Measurements from ENCODE around the gene TCF7L1. TPM values are rescaled to one million over a fixed set of nuclear protein-coding genes. Genes with fewer than 3 reads are reported as not detected.

The TCF7L1 gene
- polyA plus RNA-seq, 1 of the 3 experiments (the other 2 are of a cell fraction), result 3.7 TPM

- 52% methylated on average over 7 of the region's 7 CpGs for WGBS (ENCODE audit: low lambda C conversion rate)
- CTCF ChIA-PET, result interaction anchor here (0.7 to 4.8 kb wide), 33 partner anchors 9 to 217 kb away, joined by 3 to 30 read pairs (median 4); partner anchors contain the start of gene TCF7L1
Measured at GRCh38 chr2:85266146-85267041, 133.2 kb downstream of the TCF7L1 start.

GRCh38 chr2:85269959-85270358 is 136.8 kb downstream of the TCF7L1 start:
- no peaks in the 10 kb centered on the region for H3K79me2 ChIP-seq (ENCODE audit: insufficient read depth)
- no peaks in the 10 kb centered on the region for H3K36me3 ChIP-seq (replicated peaks in 1 of 2; ENCODE audit: control insufficient read depth in 1 of 2, insufficient read depth in 2 of 2, low read length in 1 of 2)
- H3K4me3 ChIP-seq (ENCODE audit: low read depth in 2 of 2, low read length in 1 of 2), result no peak overlapping the region
- no peaks in the 10 kb centered on the region for H3K27me3 ChIP-seq (ENCODE audit: insufficient read depth)
- peaks cover 9% of the 10 kb centered on the region for H3F3A ChIP-seq (replicated peaks; ENCODE audit: insufficient read depth)
- H3K9ac ChIP-seq, result no peak overlapping the region
- peaks cover 12 to 23% of the 10 kb centered on the region in 2 experiments; a peak in 2 of 4 replicates for H3K4me1 ChIP-seq (ENCODE audit: control insufficient read depth in 1 of 2, insufficient read depth in 2 of 2, low read depth in 1 of 2, low read length in 1 of 2)
- 65% methylated on average over 6 of the region's 6 CpGs for WGBS (ENCODE audit: low lambda C conversion rate)
- H3K4me2 ChIP-seq, result no peak overlapping the region
- no peaks in the 10 kb centered on the region for H3K9me3 ChIP-seq
- peak overlapping the region in 1 of 2 experiments; percentile 51; a peak in 1 of 4 replicates for H3K27ac ChIP-seq (ENCODE audit: low read depth in 2 of 2, low read length in 1 of 2)
- POLR2A ChIA-PET, result interaction anchor here (0.9 kb wide), 1 partner anchor 69 kb away, joined by 3 read pairs; no protein-coding TSS in a partner anchor
- no peak overlapping the region for H2AFZ ChIP-seq (ENCODE audit: low read depth)
- CTCF ChIA-PET, result interaction anchor here (0.7 to 3.3 kb wide), 8 partner anchors 9 to 918 kb away, joined by 3 to 18 read pairs (median 4); partner anchors contain the start of gene TCF7L1
- H4K20me1 ChIP-seq (ENCODE audit: insufficient read depth), result peaks cover 9% of the 10 kb centered on the region
- no peaks in the 10 kb centered on the region for H3K9me2 ChIP-seq
- no peak for DNase-seq
- TF ChIP-seq NFIC (IDR thresholded peaks at IDR 0.05; ENCODE audit: borderline replicate concordance), result no peak
- TF ChIP-seq YY1 (IDR thresholded peaks at IDR 0.05; ENCODE audit: low read depth), result no peak
- TF ChIP-seq RFX5 (IDR thresholded peaks at IDR 0.05; ENCODE audit: low read length), result no peak
- no peak for TF ChIP-seq CTCF (IDR thresholded peaks at IDR 0.05)
- TF ChIP-seq TCF12 (IDR thresholded peaks at IDR 0.05), result no peak
- TF ChIP-seq ELF1 (IDR thresholded peaks at IDR 0.05), result no peak
- TF ChIP-seq JUND (IDR thresholded peaks at IDR 0.05), result no peak
- no peak for TF ChIP-seq ZBTB33 (IDR thresholded peaks at IDR 0.05; ENCODE audit: borderline replicate concordance, low read depth)
- TF ChIP-seq GABPA (IDR thresholded peaks at IDR 0.05; ENCODE audit: low read depth), result no peak
- TF ChIP-seq USF2 (IDR thresholded peaks at IDR 0.05; ENCODE audit: borderline replicate concordance, low read depth, low read length), result no peak
- no peak for TF ChIP-seq CHD2 (IDR thresholded peaks at IDR 0.05; ENCODE audit: low read length, partially characterized antibody)

More at GRCh38 chr2:85266146-85267041, 133.2 kb downstream of the TCF7L1 start:
- Histone ChIP-seq H3K4me2 (no peak overlapping the region), H2AFZ (ENCODE audit: low read depth) (no peak overlapping the region), H3K79me2 (ENCODE audit: insufficient read depth) (no peaks in the 10 kb centered on the region), H3K9ac (no peak overlapping the region), H3K4me3 (ENCODE audit: low read depth in 2 of 2, low read length in 1 of 2) (peak overlapping the region in 1 of 2 experiments; percentile 39; a peak in 1 of 4 replicates), H3K9me2 (no peaks in the 10 kb centered on the region), H3K27ac (ENCODE audit: low read depth in 2 of 2, low read length in 1 of 2) (no peak overlapping the region), H3K9me3 (no peaks in the 10 kb centered on the region), H3K4me1 (ENCODE audit: control insufficient read depth in 1 of 2, insufficient read depth in 2 of 2, low read depth in 1 of 2, low read length in 1 of 2) (peaks cover 9 to 22% of the 10 kb centered on the region in 2 experiments; a peak in 2 of 4 replicates), H3F3A (replicated peaks; ENCODE audit: insufficient read depth) (peaks cover 9% of the 10 kb centered on the region), H3K36me3 (replicated peaks in 1 of 2; ENCODE audit: control insufficient read depth in 1 of 2, insufficient read depth in 2 of 2, low read length in 1 of 2) (no peaks in the 10 kb centered on the region), H3K27me3 (ENCODE audit: insufficient read depth) (no peaks in the 10 kb centered on the region), H4K20me1 (ENCODE audit: insufficient read depth) (no peaks in the 10 kb centered on the region)
- POLR2A ChIA-PET, result interaction anchor here (0.8 kb wide), 1 partner anchor 290 kb away, joined by 6 read pairs; no protein-coding TSS in a partner anchor
- DNase-seq, result peak; percentile 72
- TF ChIP-seq CTCF (IDR thresholded peaks at IDR 0.05) (peak; percentile 95), SMC3 (IDR thresholded peaks at IDR 0.05; ENCODE audit: low read depth, low read length) (peak; percentile 53), RAD21 (IDR thresholded peaks at IDR 0.05; ENCODE audit: low read length) (peak; percentile 70), TAF1 (IDR thresholded peaks at IDR 0.05; ENCODE audit: borderline replicate concordance, low read depth, low read length) (no peak), ELF1 (IDR thresholded peaks at IDR 0.05) (0 out of 2 replicates have a peak, but pooled peaks have one; percentile 29), MAX (IDR thresholded peaks at IDR 0.05; ENCODE audit: low read depth) (peak; percentile 36; the same call in 1 of the 2 replicates), TEAD4 (IDR thresholded peaks at IDR 0.05; ENCODE audit: borderline replicate concordance, insufficient read depth) (no peak)

Measured in SK-N-SH (cell line).